Mononuclear cell (primary cell): Measurements from ENCODE around the gene ARHGDIA. TPM values are rescaled to one million over a fixed set of nuclear protein-coding genes. Genes with fewer than 3 reads are reported as not detected.
A peak's percentile ranks its signal among the peaks of the same experiment; 100 is the strongest.

ENCODE experiments used
- H3K27me3 ChIP-seq: 2 replicates; pipeline ENCODE4 v1.6.0; 2011; ENCODE audit warnings: low read length, control low read depth; ENCODE audit not compliant: insufficient read depth
- H3K4me1 ChIP-seq: 2 replicates; pipeline ENCODE4 v1.5.1; 2011; ENCODE audit warnings: mild to moderate bottlenecking, low read length, control low read depth; ENCODE audit not compliant: insufficient read depth
- H3K4me3 ChIP-seq: 2 replicates; pipeline ENCODE4 v1.5.1; 2011; ENCODE audit warnings: mild to moderate bottlenecking, low read length, moderate library complexity
- H3K9me3 ChIP-seq: 2 replicates; pipeline ENCODE4 v1.5.1; 2011; ENCODE audit warnings: low read depth, mild to moderate bottlenecking, control low read depth, low read length
- total RNA-seq: library from RNA; depleted of rRNA; stranded (reverse); fragments of >200 nt; gene quantifications from one replicate; pipeline ENCODE4 v1.2.3, GENCODE V29; 2012

Gene ARHGDIA
- total RNA-seq, 1 donor, result 189 TPM

DNA sequence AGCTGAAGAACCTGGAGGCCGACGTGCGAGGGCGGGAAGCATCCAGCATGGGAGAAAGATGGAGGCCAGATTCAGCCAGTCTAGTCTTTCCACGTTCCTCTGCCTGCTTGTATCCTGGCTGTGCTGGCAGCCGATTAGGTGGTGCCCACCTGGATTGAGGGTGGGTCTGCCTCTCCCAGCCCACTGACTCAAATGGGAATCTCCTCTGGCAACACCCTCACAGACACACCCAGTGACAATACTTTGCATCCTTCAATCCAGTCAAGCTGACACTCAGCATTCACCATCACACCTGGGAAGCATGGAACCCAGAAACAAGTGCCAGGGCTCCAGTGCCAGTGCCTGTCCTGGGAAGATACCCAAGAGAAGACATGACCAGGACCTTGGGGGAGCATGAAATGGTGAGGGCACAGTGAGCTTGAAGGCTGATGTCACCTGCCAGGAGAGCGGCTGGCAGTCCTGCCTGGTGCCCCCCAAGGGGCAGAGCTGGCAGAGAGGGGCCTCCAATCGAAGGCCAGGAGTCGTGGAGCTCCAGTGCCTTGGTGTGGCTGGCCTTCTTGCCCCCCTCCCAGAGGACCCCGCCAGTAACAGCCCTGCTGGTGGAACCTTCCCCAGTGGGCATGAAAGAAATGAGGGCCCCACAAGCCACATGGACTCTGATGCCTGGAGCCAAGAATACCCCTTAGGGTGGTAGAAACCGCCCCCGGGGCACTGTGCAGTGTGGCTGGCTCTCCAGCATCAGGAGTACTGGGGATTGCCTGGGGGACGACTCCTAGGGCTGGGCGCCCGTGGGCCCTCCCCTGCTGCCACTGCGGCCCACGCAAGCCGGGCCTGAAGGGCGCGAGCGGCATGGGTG lies 30.3 kb upstream of the ARHGDIA start:
- H3K27me3 ChIP-seq, result peaks cover 7% of the 10 kb centered on the region
- H3K4me3 ChIP-seq, result no peak overlapping the region
- no peaks in the 10 kb centered on the region for H3K9me3 ChIP-seq
- H3K4me1 ChIP-seq, result no peaks in the 10 kb centered on the region

DNA sequence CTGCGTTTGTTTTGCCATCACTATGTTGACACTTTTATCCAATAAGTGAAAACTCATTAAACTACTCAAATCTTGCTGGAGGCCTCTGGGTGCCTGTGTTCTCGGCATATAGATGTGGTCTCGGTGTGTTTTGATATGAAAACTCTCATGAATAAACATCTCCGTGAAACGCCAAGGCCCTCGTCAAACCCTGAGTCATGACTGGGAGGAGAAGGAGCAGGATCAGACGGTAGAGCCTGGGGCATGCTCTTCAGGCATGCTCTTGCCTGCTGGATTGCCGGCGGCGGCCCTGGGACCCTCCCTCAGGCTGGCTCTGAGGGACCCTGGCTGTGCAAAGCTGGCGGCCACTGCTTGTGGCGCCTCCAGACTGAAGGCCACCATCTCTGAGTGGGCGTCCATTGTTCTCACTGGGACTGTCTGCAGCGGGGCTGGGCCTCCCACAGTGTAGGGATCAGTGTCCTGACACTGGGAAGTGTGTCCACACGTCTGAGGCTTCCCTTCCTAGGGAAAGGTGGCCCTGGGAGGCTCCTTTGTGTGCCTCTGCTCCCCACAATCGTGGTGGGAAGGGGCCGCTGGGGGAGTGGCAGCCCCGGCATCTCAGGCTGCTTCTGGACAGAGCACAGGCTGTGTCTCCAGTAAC lies 29.2 kb upstream of the ARHGDIA start:
- H3K9me3 ChIP-seq, result no peaks in the 10 kb centered on the region
- H3K27me3 ChIP-seq, result peaks cover 7% of the 10 kb centered on the region
- H3K4me1 ChIP-seq, result no peaks in the 10 kb centered on the region
- H3K4me3 ChIP-seq, result no peak overlapping the region

DNA sequence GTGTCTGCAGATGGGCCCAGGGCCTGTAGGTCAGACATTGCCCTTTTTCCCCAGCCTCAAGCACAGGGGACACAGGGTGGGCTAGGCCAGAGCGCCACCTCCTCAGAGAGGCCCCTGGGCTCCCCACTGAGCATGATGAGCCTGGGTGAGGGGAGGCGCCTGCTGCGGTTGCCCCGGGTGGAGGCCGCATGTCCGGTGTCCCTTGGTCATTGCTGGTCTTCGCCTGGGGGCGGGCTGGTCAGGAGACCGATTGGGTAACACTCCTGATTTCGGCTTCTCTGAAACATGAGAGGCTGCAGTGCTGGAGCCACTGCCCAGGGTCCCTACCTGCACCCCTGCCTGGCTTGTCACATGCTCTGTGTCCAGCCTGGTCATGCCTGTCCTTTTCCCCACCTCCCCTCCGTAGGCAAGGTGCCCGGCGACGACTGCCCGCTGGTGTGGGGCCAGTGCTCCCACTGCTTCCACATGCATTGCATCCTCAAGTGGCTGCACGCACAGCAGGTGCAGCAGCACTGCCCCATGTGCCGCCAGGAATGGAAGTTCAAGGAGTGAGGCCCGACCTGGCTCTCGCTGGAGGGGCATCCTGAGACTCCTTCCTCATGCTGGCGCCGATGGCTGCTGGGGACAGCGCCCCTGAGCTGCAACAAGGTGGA lies 28.5 kb upstream of the ARHGDIA start:
- Histone ChIP-seq H3K27me3 (peaks cover 7% of the 10 kb centered on the region), H3K4me1 (no peaks in the 10 kb centered on the region), H3K4me3 (no peak overlapping the region)

DNA sequence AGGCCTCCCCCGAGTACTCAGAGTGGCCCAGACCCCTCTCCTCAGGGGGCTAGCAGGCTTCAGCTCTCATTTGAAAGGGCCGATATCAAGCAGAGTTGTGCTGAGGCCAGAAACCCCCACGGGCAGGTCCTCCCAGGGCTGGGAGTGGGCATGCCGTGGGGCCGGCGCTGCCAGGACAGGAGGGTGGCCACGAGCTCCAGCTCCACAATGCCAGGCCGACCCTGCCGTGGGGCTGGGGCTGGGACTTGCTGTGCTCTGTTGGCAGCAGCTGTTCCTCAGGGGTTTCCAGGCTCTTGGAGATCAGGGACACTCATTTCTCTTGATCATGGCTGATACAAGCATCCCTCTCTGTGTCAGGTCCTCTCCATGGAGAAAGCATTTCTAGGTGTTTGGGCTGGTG lies 27.7 kb upstream of the ARHGDIA start:
- peaks cover 7% of the 10 kb centered on the region for H3K27me3 ChIP-seq
- H3K4me1 ChIP-seq, result no peaks in the 10 kb centered on the region
- no peak overlapping the region for H3K4me3 ChIP-seq
- no peaks in the 10 kb centered on the region for H3K9me3 ChIP-seq

More for the DNA sequence above, 28.5 kb upstream of the ARHGDIA start:
- H3K9me3 ChIP-seq, result no peaks in the 10 kb centered on the region

DNA sequence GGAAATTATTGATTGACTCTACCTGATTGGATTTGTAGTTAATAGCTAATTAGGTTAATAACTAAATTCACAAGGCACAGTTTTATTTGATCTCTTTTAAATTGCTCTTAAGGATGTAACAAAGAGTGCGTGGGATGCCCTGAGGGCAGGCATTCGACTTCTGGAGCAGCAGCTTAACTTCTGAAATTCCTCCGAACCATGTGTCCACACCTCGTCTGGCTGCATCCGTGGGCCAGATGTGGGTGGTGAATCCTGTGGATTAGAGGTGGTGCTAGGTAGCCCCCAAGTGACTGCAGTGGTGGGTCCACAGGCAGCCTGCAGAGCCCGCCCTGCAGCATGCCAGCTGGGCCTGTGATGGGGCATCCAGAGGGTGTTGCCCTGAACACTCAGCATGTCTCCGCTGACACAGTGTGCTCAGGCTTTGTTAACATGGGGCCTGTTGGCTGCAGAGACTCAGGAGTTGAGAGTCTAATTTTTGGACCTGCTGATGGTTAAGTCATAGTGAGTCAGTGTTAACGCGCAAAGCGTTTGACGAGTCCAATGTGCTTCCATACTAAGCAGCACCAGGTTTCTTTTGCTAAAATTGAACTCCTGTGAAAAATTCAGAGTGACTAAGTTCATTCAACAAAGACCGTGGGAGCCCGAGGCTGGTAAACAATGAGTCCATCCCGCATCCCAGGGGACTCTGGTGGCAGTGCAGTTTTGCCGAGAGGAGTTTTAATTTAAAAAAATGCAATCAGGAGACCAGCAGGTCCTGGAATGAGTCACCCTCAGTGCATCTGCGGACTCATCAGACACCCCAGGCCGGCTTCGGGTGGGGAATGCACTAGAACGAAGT lies 27.1 kb upstream of the ARHGDIA start:
- no peaks in the 10 kb centered on the region for H3K4me1 ChIP-seq
- H3K4me3 ChIP-seq, result no peak overlapping the region
- no peaks in the 10 kb centered on the region for H3K9me3 ChIP-seq
- peaks cover 7% of the 10 kb centered on the region for H3K27me3 ChIP-seq

DNA sequence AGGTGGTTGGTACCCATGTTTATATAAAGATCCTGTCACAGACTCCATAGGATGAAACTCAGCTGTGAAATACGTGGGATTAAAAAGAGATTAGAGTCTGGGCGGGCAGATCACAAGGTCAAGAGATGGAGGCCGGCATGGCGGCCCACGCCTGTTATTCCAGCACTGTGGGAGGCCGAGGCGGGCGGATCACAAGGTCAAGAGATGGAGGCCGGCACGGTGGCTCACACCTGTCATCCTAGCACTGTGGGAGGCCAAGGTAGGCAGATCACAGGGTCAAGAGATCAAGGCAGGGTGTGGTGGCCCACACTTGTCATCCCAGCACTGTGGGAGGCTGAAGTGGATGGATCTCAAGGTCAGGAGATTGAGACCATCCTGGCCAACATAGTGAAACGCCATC lies 24.3 kb upstream of the ARHGDIA start:
- H3K4me3 ChIP-seq, result no peak overlapping the region
- H3K27me3 ChIP-seq, result no peaks in the 10 kb centered on the region
- peaks cover 14% of the 10 kb centered on the region for H3K4me1 ChIP-seq
- no peaks in the 10 kb centered on the region for H3K9me3 ChIP-seq

DNA sequence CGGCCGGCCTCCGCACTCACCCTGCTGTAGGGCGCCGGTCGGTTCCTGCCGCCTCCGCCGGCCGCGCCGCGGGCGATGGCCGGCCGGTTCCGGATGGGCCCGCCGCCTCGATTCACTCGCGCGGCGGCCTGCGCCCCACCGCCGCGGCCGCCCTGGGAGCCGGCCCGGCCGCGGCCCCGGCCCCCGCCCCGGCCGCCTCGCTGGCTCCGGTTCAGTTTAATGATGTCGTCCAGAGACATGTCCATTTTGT lies 20.1 kb upstream of the ARHGDIA start:
- Histone ChIP-seq H3K9me3 (no peaks in the 10 kb centered on the region), H3K4me3 (peak overlapping the region; percentile 63), H3K27me3 (no peaks in the 10 kb centered on the region), H3K4me1 (peaks cover 22% of the 10 kb centered on the region)

DNA sequence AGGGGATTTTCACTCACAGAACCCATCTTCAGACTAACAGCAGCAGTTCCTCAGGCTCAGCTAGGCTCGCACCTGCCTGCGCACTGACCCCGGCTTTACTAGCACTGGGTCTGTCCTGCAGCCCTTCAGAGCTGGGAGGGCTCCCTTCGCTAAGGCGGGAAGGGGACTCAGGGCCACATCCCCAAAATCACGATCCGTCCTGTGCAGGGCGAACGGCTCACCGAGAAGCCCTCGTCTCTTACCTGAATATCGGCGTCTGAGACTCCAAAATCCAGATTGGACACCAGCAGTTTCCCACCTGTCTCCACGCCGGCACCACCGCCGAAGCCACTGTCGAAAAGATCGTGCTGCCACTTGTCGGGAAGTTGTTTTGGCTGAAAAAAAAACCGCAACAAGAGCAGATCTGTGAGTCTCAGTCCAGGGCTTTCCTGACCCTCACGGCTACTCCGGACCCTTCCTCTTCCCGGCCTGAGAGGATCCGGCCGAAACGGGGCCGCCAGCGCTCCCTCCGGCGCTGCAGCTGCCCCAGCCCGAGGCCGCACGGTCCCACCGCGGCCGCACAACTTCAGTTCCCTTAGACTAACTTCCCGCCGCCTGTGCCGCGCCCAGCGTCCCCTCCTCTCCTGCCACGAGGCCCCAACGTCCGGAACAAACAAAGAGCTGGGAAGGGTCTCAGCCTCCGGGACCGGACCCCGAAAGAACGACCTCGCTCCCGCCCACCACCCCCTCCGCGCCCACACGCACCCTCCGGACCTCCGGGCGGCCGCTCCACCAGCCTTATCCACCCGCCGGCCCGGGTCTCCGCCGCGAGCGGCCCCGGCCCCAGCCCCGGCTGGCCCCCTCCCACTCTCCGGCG lies 19.5 kb upstream of the ARHGDIA start:
- Histone ChIP-seq H3K9me3 (no peaks in the 10 kb centered on the region), H3K4me1 (peaks cover 22% of the 10 kb centered on the region), H3K4me3 (peak overlapping the region; percentile 63), H3K27me3 (no peaks in the 10 kb centered on the region)

DNA sequence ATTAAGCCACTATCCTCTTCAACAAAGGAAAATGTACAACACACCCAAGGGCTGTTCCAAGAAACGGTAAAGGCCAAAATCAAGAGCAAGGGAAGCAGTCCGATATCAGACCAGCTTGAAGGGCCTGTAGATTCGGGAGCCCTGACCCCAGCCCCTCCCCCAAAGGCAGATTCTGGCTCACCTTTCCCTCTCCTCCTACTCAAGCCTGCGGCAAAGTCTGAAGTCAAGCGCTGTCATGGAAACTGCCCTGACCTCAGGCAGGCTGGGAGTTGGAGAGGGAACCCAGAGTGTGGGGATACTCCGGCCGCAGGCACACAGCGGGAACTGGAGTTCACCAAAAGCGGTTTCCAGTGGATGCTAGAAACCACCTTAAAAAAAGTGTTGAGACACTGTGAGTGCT lies 18.5 kb upstream of the ARHGDIA start:
- H3K4me3 ChIP-seq, result no peak overlapping the region
- H3K4me1 ChIP-seq, result peaks cover 22% of the 10 kb centered on the region
- no peaks in the 10 kb centered on the region for H3K27me3 ChIP-seq
- H3K9me3 ChIP-seq, result no peaks in the 10 kb centered on the region

DNA sequence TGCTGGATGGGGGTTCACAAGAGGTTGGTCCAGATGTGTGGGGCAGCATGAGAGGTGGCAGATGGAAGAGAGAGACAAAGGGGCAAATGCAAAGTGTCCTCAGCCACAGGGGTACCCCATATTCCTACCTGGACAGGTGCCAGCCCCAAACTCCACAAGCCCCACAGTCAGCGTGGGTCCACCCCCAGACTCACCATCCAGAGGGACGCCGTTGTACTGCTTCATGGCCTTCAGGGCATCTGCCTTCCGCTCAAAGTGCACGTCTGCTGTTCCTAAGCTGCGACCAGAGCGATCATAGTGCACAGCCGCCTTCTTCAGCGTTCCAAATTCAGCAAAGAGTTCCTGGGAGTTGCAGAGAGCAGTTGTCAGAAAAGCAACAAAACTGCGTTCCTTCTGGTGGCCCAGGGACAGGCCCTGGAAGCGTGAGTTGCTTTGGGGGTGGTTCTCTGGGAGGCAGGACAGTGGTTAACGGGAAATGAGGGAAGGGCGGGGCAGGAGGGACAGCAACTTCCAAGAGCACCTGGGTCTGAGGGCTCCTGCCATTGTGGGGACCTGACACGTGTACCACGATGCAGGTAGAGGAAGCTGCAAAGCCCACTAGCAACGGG lies 18.0 kb upstream of the ARHGDIA start:
- no peaks in the 10 kb centered on the region for H3K9me3 ChIP-seq
- H3K4me3 ChIP-seq, result no peak overlapping the region
- H3K27me3 ChIP-seq, result no peaks in the 10 kb centered on the region
- H3K4me1 ChIP-seq, result peaks cover 22% of the 10 kb centered on the region

DNA sequence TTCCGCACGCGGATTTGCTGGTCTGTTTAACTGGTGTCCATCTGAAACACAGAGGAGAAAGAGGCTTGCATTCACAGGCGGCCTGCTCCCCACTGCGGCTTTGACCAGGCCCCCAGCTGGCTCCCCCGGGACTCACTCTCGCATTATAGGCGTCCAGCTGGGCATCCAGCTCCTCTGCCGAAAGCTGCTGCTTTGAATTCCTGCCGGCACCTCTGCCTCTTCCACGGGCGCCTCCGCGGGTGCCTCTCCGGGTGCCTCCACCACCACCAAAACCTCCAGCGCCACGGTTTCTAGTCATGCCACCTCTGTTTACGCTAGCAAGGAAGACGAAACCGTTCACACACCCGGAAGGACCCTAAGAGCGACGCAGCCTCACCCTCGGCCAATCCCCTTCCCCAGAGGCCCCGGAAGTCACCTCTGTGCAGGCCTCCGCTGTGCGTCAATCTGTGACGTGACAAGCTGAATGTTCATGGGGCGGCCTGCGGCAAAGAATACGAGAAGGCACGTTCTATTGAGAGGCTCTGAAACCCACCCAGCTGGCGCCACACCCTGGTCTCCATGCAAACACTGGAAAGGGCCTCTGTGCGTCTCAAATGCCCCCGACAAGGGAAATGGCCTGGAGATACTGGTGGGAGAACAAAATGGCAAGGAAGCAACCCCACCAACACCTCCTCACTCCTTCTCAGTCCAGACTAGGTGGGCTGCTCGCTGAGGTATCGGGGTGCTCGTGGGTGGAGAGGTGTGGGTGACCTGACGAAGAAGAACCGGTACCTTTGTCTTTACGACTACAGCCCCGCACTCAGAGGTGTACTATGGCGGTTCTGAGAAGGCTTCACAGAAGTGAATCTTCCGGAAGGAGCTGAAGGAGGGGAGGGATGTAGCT lies 17.2 kb upstream of the ARHGDIA start:
- Histone ChIP-seq H3K4me3 (no peak overlapping the region), H3K9me3 (no peaks in the 10 kb centered on the region), H3K27me3 (no peaks in the 10 kb centered on the region), H3K4me1 (peaks cover 22% of the 10 kb centered on the region)

DNA sequence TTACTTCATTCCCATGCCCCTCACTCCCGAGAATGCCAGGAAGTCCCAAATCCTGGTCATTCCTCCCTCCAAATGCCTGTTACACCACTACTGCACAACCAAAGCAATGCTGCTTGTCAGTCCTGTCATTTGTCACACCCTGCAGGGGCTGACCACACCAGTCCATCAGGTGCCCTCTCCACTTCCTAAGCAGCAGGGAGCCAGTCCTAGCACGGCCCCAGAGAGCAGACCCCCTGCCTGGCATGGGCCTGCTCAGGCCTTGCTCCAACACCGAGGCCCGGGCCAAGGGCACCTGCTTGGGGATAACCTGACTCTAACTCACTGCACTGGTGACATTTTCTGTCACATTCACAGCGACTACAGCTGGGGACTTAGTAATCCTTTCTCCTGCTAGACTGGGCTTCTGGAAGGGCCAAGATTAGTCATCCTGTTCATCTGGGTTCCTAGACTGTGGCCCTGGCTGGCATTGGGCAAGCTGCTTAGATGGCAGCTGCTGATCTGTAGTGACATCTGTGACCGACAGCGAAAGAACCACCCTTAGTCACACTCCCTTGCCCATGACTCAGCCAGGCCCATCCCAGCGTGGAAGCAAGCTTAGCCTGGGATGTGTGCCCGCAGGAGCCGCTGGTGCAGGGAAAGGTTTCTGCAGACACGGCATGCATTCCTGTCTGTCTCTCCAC lies 14.9 kb upstream of the ARHGDIA start:
- Histone ChIP-seq H3K9me3 (no peaks in the 10 kb centered on the region), H3K27me3 (no peaks in the 10 kb centered on the region)

DNA sequence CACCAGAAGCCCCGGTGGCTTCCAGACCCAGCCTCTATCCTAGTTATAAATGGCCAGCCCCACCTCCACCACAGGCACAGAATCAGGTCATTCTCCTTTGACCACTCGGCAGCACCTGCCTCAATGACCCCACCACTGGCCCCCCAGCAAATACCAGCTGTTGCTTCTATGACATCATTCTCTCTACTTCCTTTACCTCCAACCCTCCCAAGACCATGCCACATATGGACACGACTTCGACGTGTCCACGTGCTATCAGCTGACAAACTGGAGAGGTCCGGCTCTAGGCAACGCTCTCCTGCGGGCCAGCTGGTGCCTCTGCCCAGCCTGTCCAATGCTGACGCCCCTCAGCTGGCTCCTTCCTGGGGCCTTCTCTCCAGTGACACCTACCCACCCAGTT lies 14.3 kb upstream of the ARHGDIA start:
- no peaks in the 10 kb centered on the region for H3K27me3 ChIP-seq
- no peak overlapping the region for H3K4me3 ChIP-seq
- H3K4me1 ChIP-seq, result peaks cover 9% of the 10 kb centered on the region
- no peaks in the 10 kb centered on the region for H3K9me3 ChIP-seq

More for the DNA sequence above, 14.9 kb upstream of the ARHGDIA start:
- Histone ChIP-seq H3K4me3 (no peak overlapping the region), H3K4me1 (peaks cover 13% of the 10 kb centered on the region)
